ENCODE data around the gene CFD.
A peak's percentile ranks its signal among the peaks of the same experiment; 100 is the strongest.
"Not testable (repeated sequence)": the region's sequence is repeated elsewhere in the genome, so short reads cannot be mapped to it uniquely, and the experiment has no call there.

The CFD gene

DNA sequence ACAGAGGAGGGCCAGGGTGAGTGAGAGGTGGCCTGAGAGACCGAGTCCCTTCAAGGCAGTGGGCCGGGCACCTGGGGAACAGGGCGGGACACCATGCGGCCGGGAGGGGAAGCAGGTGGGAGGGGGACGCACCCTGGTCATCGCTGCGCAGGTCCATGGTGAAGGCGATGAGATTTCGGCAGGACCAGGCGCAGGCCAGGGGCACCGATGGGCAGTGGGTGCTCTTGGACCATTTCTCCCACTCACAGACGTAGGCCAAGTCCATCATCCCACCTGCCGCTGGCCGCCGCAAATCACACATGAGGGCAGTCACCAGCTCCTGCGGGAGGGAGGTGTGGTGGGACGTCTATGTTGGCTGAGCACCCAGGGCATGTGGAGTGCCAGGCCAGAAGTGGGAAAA lies 31.4 kb downstream of the CFD start:
- Histone ChIP-seq H3K27me3 (ENCODE audit: insufficient read depth, low read length) (no peaks in the 10 kb centered on the region), H3K4me1 (ENCODE audit: insufficient read depth, low read length) (no peaks in the 10 kb centered on the region), H3K36me3 (ENCODE audit: insufficient read depth, low read depth, low read length) (peaks cover 39% of the 10 kb centered on the region), H3K27ac (ENCODE audit: low read length) (no peak overlapping the region), H3K9ac (ENCODE audit: low read depth, low read length) (no peak overlapping the region), H3K9me3 (ENCODE audit: insufficient read depth, low read depth, low read length) (no peaks in the 10 kb centered on the region), H3K4me3 (ENCODE audit: low read length) (no peak overlapping the region)

DNA sequence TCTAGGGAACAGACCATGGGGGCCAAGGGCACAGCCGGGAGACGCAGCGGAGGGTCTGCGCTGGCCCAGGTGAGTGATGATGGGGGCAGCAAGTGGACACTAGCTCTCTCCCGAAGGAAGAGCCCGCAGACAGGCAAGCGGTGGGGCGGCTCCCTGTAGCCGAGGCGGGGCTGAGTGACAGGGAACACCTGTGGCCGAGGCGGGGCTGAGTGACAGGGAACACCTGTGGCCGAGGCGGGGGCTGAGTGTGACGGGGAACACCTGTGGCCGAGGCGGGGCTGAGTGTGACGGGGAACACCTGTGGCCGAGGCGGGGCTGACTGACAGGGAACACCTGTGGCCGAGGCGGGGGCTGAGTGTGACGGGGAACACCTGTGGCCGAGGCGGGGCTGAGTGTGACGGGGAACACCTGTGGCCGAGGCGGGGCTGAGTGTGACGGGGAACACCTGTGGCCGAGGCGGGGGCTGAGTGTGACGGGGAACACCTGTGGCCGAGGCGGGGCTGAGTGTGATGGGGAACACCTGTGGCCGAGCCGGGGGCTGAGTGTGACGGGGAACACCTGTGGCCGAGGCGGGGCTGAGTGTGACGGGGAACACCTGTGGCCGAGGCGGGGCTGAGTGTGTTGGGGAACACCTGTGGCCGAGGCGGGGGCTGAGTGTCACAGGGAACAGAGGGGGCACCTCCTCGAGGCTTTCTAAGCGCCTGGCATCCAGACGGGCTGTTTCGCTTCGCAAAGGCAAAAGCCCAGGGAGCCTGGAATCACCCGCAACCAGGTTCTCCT lies 32.1 kb downstream of the CFD start:
- H3K27ac ChIP-seq (ENCODE audit: low read length); H3K4me1 ChIP-seq (ENCODE audit: insufficient read depth, low read length); H3K27me3 ChIP-seq (ENCODE audit: insufficient read depth, low read length); H3K9me3 ChIP-seq (ENCODE audit: insufficient read depth, low read depth, low read length): not testable (repeated sequence)
- H3K9ac ChIP-seq (ENCODE audit: low read depth, low read length) = peak overlapping the region; percentile 76; the same call in 1 of the 2 replicates
- H3K4me3 ChIP-seq (ENCODE audit: low read length) = peak overlapping the region; percentile 84; the same call in 1 of the 2 replicates
- H3K36me3 ChIP-seq (ENCODE audit: insufficient read depth, low read depth, low read length) = peaks cover 34% of the 10 kb centered on the region

DNA sequence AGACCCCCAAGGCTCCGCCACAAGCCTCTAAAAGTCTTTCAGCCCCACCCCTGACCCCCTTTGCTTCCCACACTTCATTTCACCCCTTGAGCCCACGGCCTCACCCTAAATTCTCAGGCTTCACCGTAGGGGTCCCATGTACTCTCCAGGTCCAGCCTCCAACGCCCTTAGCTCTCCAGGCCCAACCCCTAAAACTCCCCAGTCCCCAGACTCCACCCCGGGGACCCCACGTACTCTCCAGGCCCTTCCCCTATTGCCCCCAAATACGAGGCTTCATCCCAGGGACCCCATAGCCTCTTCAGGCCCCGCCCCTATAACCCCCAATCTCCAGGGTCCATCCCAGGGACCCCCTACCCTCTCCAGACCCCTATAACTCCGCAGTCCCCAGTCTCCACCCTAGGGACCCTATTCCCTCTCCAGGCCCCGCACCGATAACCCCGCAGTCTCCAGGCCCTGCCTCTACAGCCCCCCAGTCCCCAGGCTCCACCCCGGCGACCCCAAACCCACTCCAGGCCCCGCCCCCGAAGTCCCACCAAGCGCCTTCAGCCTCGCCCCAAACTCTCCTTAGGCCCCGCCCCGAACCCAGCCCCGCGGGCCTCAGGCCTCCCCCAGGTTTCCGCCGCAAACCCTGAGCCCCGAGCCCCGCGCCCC lies 32.9 kb downstream of the CFD start:
- Histone ChIP-seq H3K4me1 (ENCODE audit: insufficient read depth, low read length) (no peaks in the 10 kb centered on the region), H3K9ac (ENCODE audit: low read depth, low read length) (peak overlapping the region; percentile 76; the same call in 1 of the 2 replicates), H3K4me3 (ENCODE audit: low read length) (peak overlapping the region; percentile 84), H3K9me3 (ENCODE audit: insufficient read depth, low read depth, low read length) (no peaks in the 10 kb centered on the region), H3K27ac (ENCODE audit: low read length) (no peak overlapping the region), H3K27me3 (ENCODE audit: insufficient read depth, low read length) (no peaks in the 10 kb centered on the region), H3K36me3 (ENCODE audit: insufficient read depth, low read depth, low read length) (peaks cover 35% of the 10 kb centered on the region)

DNA sequence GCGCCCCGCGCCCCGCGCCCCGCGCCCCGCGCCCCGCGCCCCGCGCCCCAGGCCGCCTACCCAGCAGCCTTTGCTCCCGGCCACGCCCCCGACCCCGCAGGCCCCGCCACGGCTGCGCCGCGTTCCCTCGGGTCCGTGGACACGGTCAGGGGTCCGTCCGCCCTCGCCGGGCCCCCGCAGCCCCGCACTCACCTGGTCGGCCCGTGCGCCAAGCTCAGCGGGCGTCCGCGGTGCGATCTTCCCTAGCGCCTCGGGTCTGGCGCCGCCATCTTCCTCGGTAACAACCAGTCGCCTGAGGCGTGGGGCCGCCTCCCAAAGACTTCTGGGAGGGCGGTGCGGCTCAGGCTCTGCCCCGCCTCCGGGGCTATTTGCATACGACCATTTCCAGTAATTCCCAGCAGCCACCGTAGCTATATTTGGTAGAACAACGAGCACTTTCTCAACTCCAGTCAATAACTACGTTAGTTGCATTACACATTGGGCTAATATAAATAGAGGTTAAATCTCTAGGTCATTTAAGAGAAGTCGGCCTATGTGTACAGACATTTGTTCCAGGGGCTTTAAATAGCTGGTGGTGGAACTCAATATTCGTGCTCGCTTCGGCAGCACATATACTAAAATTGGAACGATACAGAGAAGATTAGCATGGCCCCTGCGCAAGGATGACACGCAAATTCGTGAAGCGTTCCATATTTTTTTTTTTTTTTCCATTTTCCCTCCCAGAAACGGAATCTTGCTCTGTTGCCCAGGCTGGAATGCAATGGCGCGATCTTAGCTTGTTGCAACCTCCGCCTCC lies 33.6 kb downstream of the CFD start, which contains the start of the genes MED16 and RNU6-9:
Gene MED16, minus strand, starts transcription at position 294 of the 796 bp plus-strand sequence. CDS start 2,056 bp downstream, outside the sequence.
Gene RNU6-9, plus strand, starts transcription at position 591 of the 796 bp plus-strand sequence.
- peak within 1 kb of the TSS; percentile 84 for H3K4me3 ChIP-seq (ENCODE audit: low read length)
- H3K36me3 ChIP-seq (ENCODE audit: insufficient read depth, low read depth, low read length) = peaks cover 33% of the 10 kb centered on the region
- no peaks in the 10 kb centered on the region for H3K4me1 ChIP-seq (ENCODE audit: insufficient read depth, low read length)
- peak within 1 kb of the TSS; percentile 76 for H3K9ac ChIP-seq (ENCODE audit: low read depth, low read length)
- H3K27me3 ChIP-seq (ENCODE audit: insufficient read depth, low read length) = no peaks in the 10 kb centered on the region
- no peaks in the 10 kb centered on the region for H3K9me3 ChIP-seq (ENCODE audit: insufficient read depth, low read depth, low read length)
- peak within 1 kb of the TSS; percentile 75 for H3K27ac ChIP-seq (ENCODE audit: low read length)

DNA sequence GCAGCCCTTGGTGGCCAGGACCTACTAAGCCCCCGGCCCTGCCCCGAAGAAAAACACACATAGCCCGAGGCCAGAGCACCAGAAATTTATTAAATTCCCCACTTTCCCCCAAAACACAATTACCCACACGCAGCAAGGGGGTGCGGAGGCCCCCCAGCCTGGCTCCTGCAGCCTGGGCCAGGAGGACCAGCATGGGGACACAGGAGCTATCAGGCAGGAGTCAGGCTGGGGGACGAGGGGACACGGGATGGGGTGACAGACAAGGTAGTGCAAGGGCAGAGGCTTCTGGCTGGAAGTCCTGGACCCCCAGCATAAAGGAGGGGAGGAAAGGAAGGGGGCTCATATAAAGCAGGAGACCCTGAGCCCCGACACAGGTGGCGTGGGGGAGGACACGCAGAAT lies 37.0 kb downstream of the CFD start:
- H3K9me3 ChIP-seq (ENCODE audit: insufficient read depth, low read depth, low read length) = no peaks in the 10 kb centered on the region
- H3K27ac ChIP-seq (ENCODE audit: low read length) = no peak overlapping the region
- H3K9ac ChIP-seq (ENCODE audit: low read depth, low read length) = no peak overlapping the region
- H3K4me3 ChIP-seq (ENCODE audit: low read length) = no peak overlapping the region
- peaks cover 21% of the 10 kb centered on the region; the same call in 1 of the 2 replicates for H3K36me3 ChIP-seq (ENCODE audit: insufficient read depth, low read depth, low read length)
- no peaks in the 10 kb centered on the region for H3K4me1 ChIP-seq (ENCODE audit: insufficient read depth, low read length)
- no peaks in the 10 kb centered on the region for H3K27me3 ChIP-seq (ENCODE audit: insufficient read depth, low read length)

DNA sequence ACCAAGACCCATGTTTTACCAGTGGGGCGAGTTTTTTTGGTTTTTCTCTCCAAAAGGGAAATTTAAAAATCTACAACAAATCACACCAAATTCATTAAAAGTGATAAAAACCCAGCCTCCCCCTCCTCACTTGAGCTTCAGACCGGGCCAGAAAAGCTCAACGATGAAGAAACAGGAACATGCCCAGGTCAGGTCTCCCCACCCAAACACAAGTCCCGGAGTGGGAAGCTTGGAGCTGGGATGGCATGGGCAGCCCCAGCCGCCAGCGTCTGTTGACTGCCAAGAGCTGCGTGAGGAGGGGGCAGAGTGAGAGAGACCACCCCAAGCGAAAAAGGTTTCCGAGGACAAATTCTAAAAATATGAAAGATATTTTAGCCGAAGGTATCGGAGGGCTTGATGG lies 37.5 kb downstream of the CFD start:
- Histone ChIP-seq H3K36me3 (ENCODE audit: insufficient read depth, low read depth, low read length) (peaks cover 21% of the 10 kb centered on the region; the same call in 1 of the 2 replicates), H3K4me3 (ENCODE audit: low read length) (no peak overlapping the region), H3K4me1 (ENCODE audit: insufficient read depth, low read length) (no peaks in the 10 kb centered on the region), H3K27me3 (ENCODE audit: insufficient read depth, low read length) (no peaks in the 10 kb centered on the region), H3K27ac (ENCODE audit: low read length) (no peak overlapping the region), H3K9me3 (ENCODE audit: insufficient read depth, low read depth, low read length) (no peaks in the 10 kb centered on the region), H3K9ac (ENCODE audit: low read depth, low read length) (no peak overlapping the region)

DNA sequence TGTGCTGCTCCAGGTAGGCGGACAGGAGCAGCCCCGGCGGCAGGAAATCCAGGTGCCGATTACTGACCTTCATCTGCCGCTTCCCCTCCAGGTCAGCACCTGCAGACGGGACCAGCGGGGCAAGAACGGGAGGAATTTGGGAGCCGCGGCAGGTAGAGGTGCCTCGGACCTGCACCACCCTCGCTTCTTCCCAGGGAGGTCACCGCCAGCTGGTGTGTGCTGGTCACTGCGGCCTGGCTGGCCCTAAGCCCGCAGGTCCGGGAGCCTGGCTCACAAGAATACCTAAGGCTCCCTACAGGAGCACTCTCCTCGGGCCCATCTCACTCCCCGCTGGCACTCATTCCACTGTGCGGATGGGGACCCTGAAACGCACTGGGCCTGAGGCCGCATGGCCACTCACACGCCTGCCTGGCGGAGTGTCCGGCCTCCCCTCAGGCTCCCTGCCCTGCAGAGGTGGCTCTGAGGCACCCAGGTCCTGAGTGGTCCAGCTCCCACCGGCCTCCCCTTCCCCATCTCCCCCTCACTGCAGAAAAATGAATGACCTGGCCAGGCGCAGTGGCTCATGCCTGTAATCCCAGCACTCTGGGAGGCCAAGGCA lies 38.1 kb downstream of the CFD start:
- H3K36me3 ChIP-seq (ENCODE audit: insufficient read depth, low read depth, low read length) = peaks cover 21% of the 10 kb centered on the region; the same call in 1 of the 2 replicates
- no peaks in the 10 kb centered on the region for H3K27me3 ChIP-seq (ENCODE audit: insufficient read depth, low read length)
- no peak overlapping the region for H3K27ac ChIP-seq (ENCODE audit: low read length)
- no peaks in the 10 kb centered on the region for H3K9me3 ChIP-seq (ENCODE audit: insufficient read depth, low read depth, low read length)
- H3K4me1 ChIP-seq (ENCODE audit: insufficient read depth, low read length) = no peaks in the 10 kb centered on the region
- no peak overlapping the region for H3K4me3 ChIP-seq (ENCODE audit: low read length)
- no peak overlapping the region for H3K9ac ChIP-seq (ENCODE audit: low read depth, low read length)

DNA sequence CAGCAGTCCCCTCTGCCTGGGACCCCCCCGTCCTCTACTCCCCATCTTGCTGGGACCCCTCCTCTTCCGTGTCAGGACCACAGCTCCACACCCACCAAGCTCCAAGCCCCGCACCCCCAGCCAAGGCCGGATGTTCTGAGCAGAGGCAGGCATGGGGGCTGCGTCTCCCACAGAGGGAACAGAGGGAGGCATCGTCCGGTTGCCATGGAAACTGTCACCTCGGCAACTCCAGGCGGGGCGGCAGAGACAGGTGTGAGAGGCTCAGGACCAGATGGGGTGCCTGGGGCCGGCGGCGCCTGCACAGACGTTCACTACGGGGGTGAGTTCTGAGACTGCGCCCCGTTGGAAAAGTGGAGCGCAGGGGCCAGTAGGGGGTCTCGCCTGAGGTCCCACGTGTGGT lies 39.2 kb downstream of the CFD start:
- Histone ChIP-seq H3K9me3 (ENCODE audit: insufficient read depth, low read depth, low read length) (no peaks in the 10 kb centered on the region), H3K27ac (ENCODE audit: low read length) (no peak overlapping the region), H3K4me3 (ENCODE audit: low read length) (no peak overlapping the region), H3K27me3 (ENCODE audit: insufficient read depth, low read length) (no peaks in the 10 kb centered on the region), H3K4me1 (ENCODE audit: insufficient read depth, low read length) (no peaks in the 10 kb centered on the region), H3K9ac (ENCODE audit: low read depth, low read length) (no peak overlapping the region), H3K36me3 (ENCODE audit: insufficient read depth, low read depth, low read length) (peaks cover 21% of the 10 kb centered on the region; the same call in 1 of the 2 replicates)

DNA sequence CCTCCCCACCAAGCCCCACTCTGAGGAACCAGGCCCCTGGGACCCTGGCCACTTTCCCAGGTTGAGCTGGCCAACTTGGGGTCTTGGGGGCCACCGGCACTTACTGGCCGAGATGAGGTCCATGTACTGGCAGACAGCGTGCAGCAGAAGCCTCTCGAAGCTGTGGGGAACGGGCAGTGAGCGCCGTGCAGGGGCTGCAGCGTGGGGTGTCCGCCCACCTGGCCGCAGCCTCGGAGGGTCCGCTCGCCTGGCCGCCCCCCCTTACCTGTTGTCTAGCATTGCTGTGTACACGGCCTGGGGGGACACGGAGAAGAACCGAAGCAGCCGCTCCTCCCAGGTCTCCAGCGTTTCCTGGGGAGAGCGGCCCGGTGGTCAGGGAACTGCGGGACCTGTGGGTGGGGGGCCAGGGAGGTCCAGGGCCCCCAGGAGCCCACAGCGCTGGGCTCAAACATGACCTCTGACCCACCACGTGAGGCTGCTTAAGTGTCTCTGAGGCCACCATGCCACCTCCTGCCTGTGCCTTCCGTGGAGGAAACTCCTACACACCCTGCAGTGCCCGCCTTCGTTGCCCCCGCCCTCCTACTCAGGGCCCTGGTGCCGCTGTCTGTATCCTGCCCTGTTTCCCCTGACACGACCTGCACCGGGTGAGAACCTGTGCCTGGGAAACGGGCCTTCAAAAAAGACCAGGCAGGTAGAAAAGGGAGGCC lies 40.0 kb downstream of the CFD start:
- no peaks in the 10 kb centered on the region for H3K27me3 ChIP-seq (ENCODE audit: insufficient read depth, low read length)
- H3K36me3 ChIP-seq (ENCODE audit: insufficient read depth, low read depth, low read length) = peaks cover 21% of the 10 kb centered on the region; the same call in 1 of the 2 replicates
- H3K9ac ChIP-seq (ENCODE audit: low read depth, low read length) = no peak overlapping the region
- H3K4me1 ChIP-seq (ENCODE audit: insufficient read depth, low read length) = no peaks in the 10 kb centered on the region
- no peaks in the 10 kb centered on the region for H3K9me3 ChIP-seq (ENCODE audit: insufficient read depth, low read depth, low read length)
- H3K27ac ChIP-seq (ENCODE audit: low read length) = no peak overlapping the region
- no peak overlapping the region for H3K4me3 ChIP-seq (ENCODE audit: low read length)

DNA sequence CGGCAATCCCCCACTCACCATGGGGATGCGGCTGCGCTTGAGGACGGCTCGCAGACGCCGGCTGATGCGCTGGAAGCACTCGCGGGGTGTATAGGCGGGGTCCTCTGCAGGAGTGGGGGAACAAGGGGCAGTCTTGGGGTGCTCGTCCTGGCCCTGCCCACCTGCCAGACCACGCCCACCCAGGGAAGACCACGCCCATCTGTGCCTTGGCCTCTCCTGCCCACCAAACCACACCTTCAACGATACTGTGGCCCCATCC lies 40.5 kb downstream of the CFD start:
- Histone ChIP-seq H3K27ac (ENCODE audit: low read length) (no peak overlapping the region), H3K4me1 (ENCODE audit: insufficient read depth, low read length) (no peaks in the 10 kb centered on the region)

More for the DNA sequence above, 40.5 kb downstream of the CFD start:
- Histone ChIP-seq H3K4me3 (ENCODE audit: low read length) (no peak overlapping the region), H3K9me3 (ENCODE audit: insufficient read depth, low read depth, low read length) (no peaks in the 10 kb centered on the region), H3K36me3 (ENCODE audit: insufficient read depth, low read depth, low read length) (peaks cover 21% of the 10 kb centered on the region; the same call in 1 of the 2 replicates), H3K9ac (ENCODE audit: low read depth, low read length) (no peak overlapping the region), H3K27me3 (ENCODE audit: insufficient read depth, low read length) (no peaks in the 10 kb centered on the region)
